ENCODE data around the gene MIOS.

DNA sequence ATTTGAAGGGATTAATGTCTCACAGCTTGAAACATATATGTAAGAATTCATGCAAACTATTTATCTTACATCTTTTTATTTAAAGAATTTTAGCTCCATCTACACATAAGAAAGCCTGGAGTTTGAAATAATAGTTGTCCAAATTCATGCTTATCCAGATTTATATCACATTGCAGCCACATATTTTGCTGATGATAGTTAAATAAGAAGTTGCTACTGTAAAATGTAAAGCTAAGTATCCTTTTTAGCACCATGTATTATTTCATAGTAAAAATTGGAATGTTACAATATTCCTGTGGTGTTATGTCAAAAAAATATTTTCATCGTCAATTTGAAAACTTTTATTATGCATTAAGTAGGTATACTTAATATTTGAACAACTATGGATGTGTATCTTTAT, 46.5 kb downstream of the MIOS start:
- TF ChIP-seq, protein P1, sequence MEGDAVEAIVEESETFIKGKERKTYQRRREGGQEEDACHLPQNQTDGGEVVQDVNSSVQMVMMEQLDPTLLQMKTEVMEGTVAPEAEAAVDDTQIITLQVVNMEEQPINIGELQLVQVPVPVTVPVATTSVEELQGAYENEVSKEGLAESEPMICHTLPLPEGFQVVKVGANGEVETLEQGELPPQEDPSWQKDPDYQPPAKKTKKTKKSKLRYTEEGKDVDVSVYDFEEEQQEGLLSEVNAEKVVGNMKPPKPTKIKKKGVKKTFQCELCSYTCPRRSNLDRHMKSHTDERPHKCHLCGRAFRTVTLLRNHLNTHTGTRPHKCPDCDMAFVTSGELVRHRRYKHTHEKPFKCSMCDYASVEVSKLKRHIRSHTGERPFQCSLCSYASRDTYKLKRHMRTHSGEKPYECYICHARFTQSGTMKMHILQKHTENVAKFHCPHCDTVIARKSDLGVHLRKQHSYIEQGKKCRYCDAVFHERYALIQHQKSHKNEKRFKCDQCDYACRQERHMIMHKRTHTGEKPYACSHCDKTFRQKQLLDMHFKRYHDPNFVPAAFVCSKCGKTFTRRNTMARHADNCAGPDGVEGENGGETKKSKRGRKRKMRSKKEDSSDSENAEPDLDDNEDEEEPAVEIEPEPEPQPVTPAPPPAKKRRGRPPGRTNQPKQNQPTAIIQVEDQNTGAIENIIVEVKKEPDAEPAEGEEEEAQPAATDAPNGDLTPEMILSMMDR (conservative IDR thresholded peaks at IDR 0.05; ENCODE audit: low read depth, low read length): no peak
- TF ChIP-seq CEBPB (IDR thresholded peaks at IDR 0.05; ENCODE audit: low read depth, low read length) (no peak), RFX5 (IDR thresholded peaks at IDR 0.05; ENCODE audit: low read depth, low read length) (no peak), POLR2A (IDR thresholded peaks at IDR 0.05; ENCODE audit: low read depth, low read length) (no peak), MAFK (IDR thresholded peaks at IDR 0.05; ENCODE audit: low read depth, low read length) (no peak), SMC3 (IDR thresholded peaks at IDR 0.05; ENCODE audit: low read depth, low read length) (no peak), MAZ (IDR thresholded peaks at IDR 0.05; ENCODE audit: borderline replicate concordance, low read depth, low read length) (no peak)
- TF ChIP-seq, protein P2, sequence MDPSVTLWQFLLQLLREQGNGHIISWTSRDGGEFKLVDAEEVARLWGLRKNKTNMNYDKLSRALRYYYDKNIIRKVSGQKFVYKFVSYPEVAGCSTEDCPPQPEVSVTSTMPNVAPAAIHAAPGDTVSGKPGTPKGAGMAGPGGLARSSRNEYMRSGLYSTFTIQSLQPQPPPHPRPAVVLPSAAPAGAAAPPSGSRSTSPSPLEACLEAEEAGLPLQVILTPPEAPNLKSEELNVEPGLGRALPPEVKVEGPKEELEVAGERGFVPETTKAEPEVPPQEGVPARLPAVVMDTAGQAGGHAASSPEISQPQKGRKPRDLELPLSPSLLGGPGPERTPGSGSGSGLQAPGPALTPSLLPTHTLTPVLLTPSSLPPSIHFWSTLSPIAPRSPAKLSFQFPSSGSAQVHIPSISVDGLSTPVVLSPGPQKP (IDR thresholded peaks at IDR 0.05; ENCODE audit: borderline replicate concordance, low read depth, low read length): no peak
